T-helper 17 cell (primary cell): Measurements from ENCODE around the gene KCNJ10. TPM values are rescaled to one million over a fixed set of nuclear protein-coding genes. Genes with fewer than 3 reads are reported as not detected.
"Not testable (repeated sequence)": the region's sequence is repeated elsewhere in the genome, so short reads cannot be mapped to it uniquely, and the experiment has no call there.

Experiments used
- ATAC-seq: fragments of 150-1000 bp; cut with Tn5 transposase; 2 replicates; pipeline ENCODE4 v1.10.0; 2021; ENCODE audit warnings: mild to moderate bottlenecking, moderate library complexity
- DNase-seq, 3 donors: peaks; one replicate each; pipeline versions ENCODE4 v3.0.0 to v3.0.0-alpha.2; 2020 to 2021
- H3K9me3 ChIP-seq: one replicate; pipeline ENCODE4 v1.7.0; 2013; ENCODE audit warnings: low read length, mild to moderate bottlenecking; ENCODE audit not compliant: control insufficient read depth, poor library complexity, severe bottlenecking
- H3K27ac Mint-ChIP-seq: one replicate; pipeline ENCODE4 v1.8.0; 2022; ENCODE audit warnings: mild to moderate bottlenecking, moderate library complexity, mixed read lengths
- H3K27me3 Mint-ChIP-seq: one replicate; pipeline ENCODE4 v1.8.0; 2022; ENCODE audit warnings: mixed read lengths
- H3K36me3 Mint-ChIP-seq: one replicate; pipeline ENCODE4 v1.8.0; 2022; ENCODE audit warnings: low read depth, mixed read lengths
- H3K4me1 Mint-ChIP-seq: one replicate; pipeline ENCODE4 v1.8.0; 2022; ENCODE audit warnings: mild to moderate bottlenecking, mixed read lengths
- H3K4me3 Mint-ChIP-seq: one replicate; pipeline ENCODE4 v1.8.0; 2022; ENCODE audit warnings: mild to moderate bottlenecking, moderate library complexity, mixed read lengths
- total RNA-seq, 4 donors: library from RNA in 2 of 4; stranded (reverse) in 2 of 4; gene quantifications; one replicate each; pipeline ENCODE4 v1.2.3 and lab custom pipeline; 2022 to 2026

Gene KCNJ10
- total RNA-seq, 2 donors from 2014 or later = not detected

GRCh38 chr1:160053548-160054365 lies 16.2 kb downstream of the KCNJ10 start:
- peaks cover 8% of the 10 kb centered on the region for H3K4me1 Mint-ChIP-seq
- no peak for DNase-seq
- H3K27ac Mint-ChIP-seq = no peak overlapping the region
- peaks cover 98% of the 10 kb centered on the region for H3K27me3 Mint-ChIP-seq
- peaks cover 23% of the 10 kb centered on the region for H3K36me3 Mint-ChIP-seq
- H3K9me3 ChIP-seq = no peaks in the 10 kb centered on the region
- ATAC-seq = no peak
- no peak overlapping the region for H3K4me3 Mint-ChIP-seq

GRCh38 chr1:160052936-160053335 lies 17.0 kb downstream of the KCNJ10 start:
- ATAC-seq = no peak
- H3K4me1 Mint-ChIP-seq = peaks cover 11% of the 10 kb centered on the region
- H3K27me3 Mint-ChIP-seq = peaks cover 98% of the 10 kb centered on the region
- no peak for DNase-seq
- H3K36me3 Mint-ChIP-seq = peaks cover 26% of the 10 kb centered on the region
- no peak overlapping the region for H3K27ac Mint-ChIP-seq
- no peaks in the 10 kb centered on the region for H3K9me3 ChIP-seq
- no peak overlapping the region for H3K4me3 Mint-ChIP-seq

GRCh38 chr1:160050619-160051018 lies 19.3 kb downstream of the KCNJ10 start:
- ATAC-seq (no peak), DNase-seq (no peak)
- Mint-ChIP-seq H3K27me3 (peaks cover 94% of the 10 kb centered on the region), H3K27ac (no peak overlapping the region), H3K4me1 (peaks cover 22% of the 10 kb centered on the region), H3K4me3 (no peak overlapping the region), H3K36me3 (peaks cover 16% of the 10 kb centered on the region)
- H3K9me3 ChIP-seq = no peaks in the 10 kb centered on the region

- H3K27ac Mint-ChIP-seq, H3K9me3 ChIP-seq, ATAC-seq, H3K4me3 Mint-ChIP-seq, DNase-seq: not testable (repeated sequence)
- Mint-ChIP-seq H3K4me1 (peaks cover 22% of the 10 kb centered on the region), H3K27me3 (peaks cover 94% of the 10 kb centered on the region), H3K36me3 (peaks cover 16% of the 10 kb centered on the region)
Measured at GRCh38 chr1:160050182-160050581, 19.8 kb downstream of the KCNJ10 start.

GRCh38 chr1:160049101-160049500 lies 20.9 kb downstream of the KCNJ10 start:
- no peak for DNase-seq
- ATAC-seq = no peak
- Mint-ChIP-seq H3K4me3 (no peak overlapping the region), H3K36me3 (peaks cover 12% of the 10 kb centered on the region), H3K27ac (no peak overlapping the region), H3K27me3 (peaks cover 94% of the 10 kb centered on the region), H3K4me1 (peaks cover 22% of the 10 kb centered on the region)
- no peaks in the 10 kb centered on the region for H3K9me3 ChIP-seq

- Mint-ChIP-seq H3K4me3 (no peak overlapping the region), H3K4me1 (peaks cover 22% of the 10 kb centered on the region), H3K27me3 (peaks cover 86% of the 10 kb centered on the region), H3K27ac (no peak overlapping the region), H3K36me3 (peaks cover 12% of the 10 kb centered on the region)
- no peaks in the 10 kb centered on the region for H3K9me3 ChIP-seq
- ATAC-seq (no peak), DNase-seq (no peak)
Measured at GRCh38 chr1:160048335-160048734, 21.6 kb downstream of the KCNJ10 start.

GRCh38 chr1:160047111-160047991 lies 22.6 kb downstream of the KCNJ10 start:
- Mint-ChIP-seq H3K4me1 (peaks cover 20% of the 10 kb centered on the region), H3K36me3 (peaks cover 12% of the 10 kb centered on the region), H3K27me3 (peaks cover 76% of the 10 kb centered on the region), H3K4me3 (peak overlapping the region; percentile 76), H3K27ac (no peak overlapping the region)
- ATAC-seq (peak; percentile 21), DNase-seq (no peak)
- no peaks in the 10 kb centered on the region for H3K9me3 ChIP-seq

- H3K9me3 ChIP-seq = no peaks in the 10 kb centered on the region
- H3K4me1 Mint-ChIP-seq = peaks cover 15% of the 10 kb centered on the region
- DNase-seq (peak in 1 of 3 donors; percentile 23), ATAC-seq (peak; percentile 84)
- peak overlapping the region; percentile 76 for H3K4me3 Mint-ChIP-seq
- peaks cover 9% of the 10 kb centered on the region for H3K36me3 Mint-ChIP-seq
- no peak overlapping the region for H3K27ac Mint-ChIP-seq
- peaks cover 69% of the 10 kb centered on the region for H3K27me3 Mint-ChIP-seq
Measured at GRCh38 chr1:160046494-160047110, 23.4 kb downstream of the KCNJ10 start.

GRCh38 chr1:160045653-160046052 lies 24.3 kb downstream of the KCNJ10 start:
- peak overlapping the region; percentile 6 for H3K27ac Mint-ChIP-seq
- H3K4me1 Mint-ChIP-seq = peaks cover 15% of the 10 kb centered on the region
- peaks cover 59% of the 10 kb centered on the region for H3K27me3 Mint-ChIP-seq
- H3K9me3 ChIP-seq = no peaks in the 10 kb centered on the region
- H3K4me3 Mint-ChIP-seq = no peak overlapping the region
- H3K36me3 Mint-ChIP-seq = peaks cover 8% of the 10 kb centered on the region
- DNase-seq (no peak), ATAC-seq (no peak)

- peaks cover 40% of the 10 kb centered on the region for H3K27me3 Mint-ChIP-seq
- H3K36me3 Mint-ChIP-seq = peaks cover 1% of the 10 kb centered on the region
- peak overlapping the region; percentile 10 for H3K4me3 Mint-ChIP-seq
- no peak overlapping the region for H3K27ac Mint-ChIP-seq
- ATAC-seq = no peak
- peaks cover 13% of the 10 kb centered on the region for H3K4me1 Mint-ChIP-seq
- H3K9me3 ChIP-seq = no peaks in the 10 kb centered on the region
- DNase-seq = no peak
Measured at GRCh38 chr1:160043543-160043942, 26.4 kb downstream of the KCNJ10 start.

GRCh38 chr1:160040476-160040875 lies 29.5 kb downstream of the KCNJ10 start:
- Mint-ChIP-seq H3K4me3 (no peak overlapping the region), H3K4me1 (peaks cover 2% of the 10 kb centered on the region)

GRCh38 chr1:160032165-160032820 lies 37.7 kb downstream of the KCNJ10 start:
- no peaks in the 10 kb centered on the region for H3K27me3 Mint-ChIP-seq
- peaks cover 32% of the 10 kb centered on the region for H3K4me1 Mint-ChIP-seq
- peak overlapping the region; percentile 98 for H3K4me3 Mint-ChIP-seq
- H3K36me3 Mint-ChIP-seq = peaks cover 7% of the 10 kb centered on the region
- ATAC-seq (no peak), DNase-seq (no peak)
- H3K27ac Mint-ChIP-seq = peak overlapping the region; percentile 95
- no peaks in the 10 kb centered on the region for H3K9me3 ChIP-seq

More at GRCh38 chr1:160040476-160040875, 29.5 kb downstream of the KCNJ10 start:
- H3K36me3 Mint-ChIP-seq = peaks cover 3% of the 10 kb centered on the region
- H3K27ac Mint-ChIP-seq = no peak overlapping the region
- peaks cover 14% of the 10 kb centered on the region for H3K27me3 Mint-ChIP-seq
- ATAC-seq (no peak), DNase-seq (no peak)
- no peaks in the 10 kb centered on the region for H3K9me3 ChIP-seq
